ENCODE measurements around the gene SSH3.
A peak's percentile ranks its signal among the peaks of the same experiment; 100 is the strongest.

SSH3 gene

DNA sequence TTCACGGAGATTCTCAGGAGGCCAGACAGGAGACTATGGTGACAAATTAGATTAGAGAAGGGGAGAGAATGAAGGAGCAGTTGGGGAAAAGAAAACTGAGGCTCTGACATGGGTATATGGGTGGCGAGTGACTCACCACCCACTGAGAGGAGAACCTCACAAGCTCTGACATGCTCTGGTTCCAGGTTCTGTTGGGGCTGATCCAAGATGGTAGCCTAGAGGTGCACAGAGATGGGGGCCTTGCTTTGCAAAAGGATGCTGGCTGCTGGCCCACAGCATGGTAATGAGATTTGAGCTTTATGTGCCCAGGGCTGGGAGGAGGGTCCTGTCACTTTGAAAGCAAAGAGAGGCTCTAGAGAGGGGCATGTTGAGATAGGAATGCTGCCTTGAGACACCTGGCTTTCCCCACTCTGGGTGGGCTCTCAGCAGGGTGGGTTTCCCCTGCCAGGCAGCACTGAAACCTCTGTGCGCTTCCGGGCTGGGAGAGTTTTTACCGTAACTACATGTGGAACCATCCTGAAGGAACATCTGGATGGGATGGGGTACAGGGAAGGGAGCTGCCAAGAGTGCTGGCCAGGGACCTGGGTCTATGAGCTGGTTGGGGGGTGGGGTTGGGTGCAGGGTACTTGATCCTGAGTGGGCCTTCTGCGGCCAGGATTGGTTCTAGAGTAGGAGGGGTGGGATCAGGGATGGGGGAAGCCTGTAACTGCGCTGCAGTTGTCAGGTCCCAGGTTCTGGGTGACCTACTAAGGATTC lies 38.3 kb upstream of the SSH3 start:
- TF ChIP-seq, protein P1, sequence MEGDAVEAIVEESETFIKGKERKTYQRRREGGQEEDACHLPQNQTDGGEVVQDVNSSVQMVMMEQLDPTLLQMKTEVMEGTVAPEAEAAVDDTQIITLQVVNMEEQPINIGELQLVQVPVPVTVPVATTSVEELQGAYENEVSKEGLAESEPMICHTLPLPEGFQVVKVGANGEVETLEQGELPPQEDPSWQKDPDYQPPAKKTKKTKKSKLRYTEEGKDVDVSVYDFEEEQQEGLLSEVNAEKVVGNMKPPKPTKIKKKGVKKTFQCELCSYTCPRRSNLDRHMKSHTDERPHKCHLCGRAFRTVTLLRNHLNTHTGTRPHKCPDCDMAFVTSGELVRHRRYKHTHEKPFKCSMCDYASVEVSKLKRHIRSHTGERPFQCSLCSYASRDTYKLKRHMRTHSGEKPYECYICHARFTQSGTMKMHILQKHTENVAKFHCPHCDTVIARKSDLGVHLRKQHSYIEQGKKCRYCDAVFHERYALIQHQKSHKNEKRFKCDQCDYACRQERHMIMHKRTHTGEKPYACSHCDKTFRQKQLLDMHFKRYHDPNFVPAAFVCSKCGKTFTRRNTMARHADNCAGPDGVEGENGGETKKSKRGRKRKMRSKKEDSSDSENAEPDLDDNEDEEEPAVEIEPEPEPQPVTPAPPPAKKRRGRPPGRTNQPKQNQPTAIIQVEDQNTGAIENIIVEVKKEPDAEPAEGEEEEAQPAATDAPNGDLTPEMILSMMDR (IDR thresholded peaks at IDR 0.05; ENCODE audit: low read length, missing control alignments), result no peak
- no peak for DNase-seq (ENCODE audit: low read depth)
- no peak overlapping the region for H3K4me3 ChIP-seq (replicated peaks; ENCODE audit: low read depth, low read length)

DNA sequence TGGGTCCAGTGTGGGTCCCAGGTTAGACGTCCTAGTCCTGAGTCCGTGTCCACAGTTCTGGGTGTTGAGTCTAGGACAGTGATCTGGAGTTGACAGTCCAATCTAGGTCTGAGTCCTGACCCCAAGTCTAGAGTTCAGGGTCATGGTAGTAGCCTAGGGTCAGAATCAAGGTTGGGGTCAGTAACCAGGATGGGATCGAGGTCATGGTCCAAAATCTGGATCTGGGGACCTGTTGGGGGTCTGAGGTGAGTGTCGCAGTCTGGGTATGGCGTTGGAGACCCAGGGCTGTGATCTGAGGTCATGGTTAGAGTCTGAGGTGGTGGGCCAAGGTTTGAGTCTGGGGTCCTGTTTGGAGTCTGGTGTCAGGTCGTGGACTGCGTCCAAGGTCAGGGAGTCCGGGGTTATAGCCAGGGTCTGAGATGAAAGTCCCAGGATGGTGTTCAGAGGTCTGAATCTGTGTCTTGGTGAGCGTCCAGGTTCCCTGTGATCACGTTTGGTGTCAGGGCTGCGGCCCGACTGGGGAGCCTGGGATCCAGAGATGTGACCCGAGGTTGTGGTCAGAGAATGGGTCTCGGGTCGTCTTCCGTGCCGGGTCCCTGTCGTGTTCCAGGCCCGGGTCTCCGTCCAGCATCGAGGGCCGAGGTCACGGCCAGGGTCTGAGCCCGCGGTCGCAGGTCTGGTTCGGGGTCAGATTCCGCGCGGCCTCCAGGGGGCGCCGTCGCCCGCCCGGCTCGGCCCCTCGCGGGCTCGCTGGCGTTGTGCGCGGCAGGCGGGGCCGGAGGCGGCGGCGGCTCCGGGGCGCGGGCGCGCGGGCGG lies 37.5 kb upstream of the SSH3 start:
- peak overlapping the region; percentile 28 for H3K4me3 ChIP-seq (replicated peaks; ENCODE audit: low read depth, low read length)
- DNase-seq (ENCODE audit: low read depth), result peak; percentile 62

DNA sequence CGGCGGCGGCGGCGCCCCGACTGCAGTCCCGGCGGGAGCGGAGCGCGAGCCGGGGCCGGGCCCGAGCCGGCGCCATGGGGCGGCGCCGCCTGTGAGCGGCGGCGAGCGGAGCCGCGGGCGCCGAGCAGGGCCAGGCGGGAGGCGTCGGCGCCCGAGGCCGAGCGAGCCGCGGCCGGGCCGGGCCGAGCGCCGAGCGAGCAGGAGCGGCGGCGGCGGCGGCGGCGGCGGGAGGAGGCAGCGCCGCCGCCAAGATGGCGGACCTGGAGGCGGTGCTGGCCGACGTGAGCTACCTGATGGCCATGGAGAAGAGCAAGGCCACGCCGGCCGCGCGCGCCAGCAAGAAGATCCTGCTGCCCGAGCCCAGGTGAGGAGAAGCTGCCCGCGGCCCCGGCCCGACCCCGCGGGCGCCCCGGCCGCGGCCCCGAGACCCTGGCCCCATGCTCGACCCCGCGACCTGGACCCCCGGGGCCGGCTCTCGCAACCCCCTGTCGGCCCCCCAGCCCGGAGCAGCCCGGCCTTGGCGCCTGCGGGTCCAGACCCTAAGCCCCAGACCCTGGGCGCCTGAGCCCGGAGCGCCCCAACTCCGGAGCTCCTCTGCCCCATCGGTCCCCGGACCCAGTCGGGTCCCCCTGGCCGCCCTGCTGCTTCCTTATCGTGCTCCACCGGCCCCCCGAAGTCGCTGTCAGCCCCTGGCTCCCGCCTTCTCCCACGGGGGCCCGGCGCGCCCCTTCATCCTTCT lies 36.7 kb upstream of the SSH3 start, which contains the start of gene GRK2:
TSS of gene GRK2 (plus strand) at position 25 of the 739 bp plus-strand sequence. CDS start at position 252, 227 bp downstream.
- H3K4me3 ChIP-seq (replicated peaks; ENCODE audit: low read depth, low read length), result peak within 1 kb of the TSS; percentile 80
- peak; percentile 41 for DNase-seq (ENCODE audit: low read depth)
- TF ChIP-seq, protein P1 (IDR thresholded peaks at IDR 0.05; ENCODE audit: low read length, missing control alignments), result no peak

More for the DNA sequence above, 37.5 kb upstream of the SSH3 start:
- TF ChIP-seq, protein P1 (IDR thresholded peaks at IDR 0.05; ENCODE audit: low read length, missing control alignments), result peak; percentile 30

DNA sequence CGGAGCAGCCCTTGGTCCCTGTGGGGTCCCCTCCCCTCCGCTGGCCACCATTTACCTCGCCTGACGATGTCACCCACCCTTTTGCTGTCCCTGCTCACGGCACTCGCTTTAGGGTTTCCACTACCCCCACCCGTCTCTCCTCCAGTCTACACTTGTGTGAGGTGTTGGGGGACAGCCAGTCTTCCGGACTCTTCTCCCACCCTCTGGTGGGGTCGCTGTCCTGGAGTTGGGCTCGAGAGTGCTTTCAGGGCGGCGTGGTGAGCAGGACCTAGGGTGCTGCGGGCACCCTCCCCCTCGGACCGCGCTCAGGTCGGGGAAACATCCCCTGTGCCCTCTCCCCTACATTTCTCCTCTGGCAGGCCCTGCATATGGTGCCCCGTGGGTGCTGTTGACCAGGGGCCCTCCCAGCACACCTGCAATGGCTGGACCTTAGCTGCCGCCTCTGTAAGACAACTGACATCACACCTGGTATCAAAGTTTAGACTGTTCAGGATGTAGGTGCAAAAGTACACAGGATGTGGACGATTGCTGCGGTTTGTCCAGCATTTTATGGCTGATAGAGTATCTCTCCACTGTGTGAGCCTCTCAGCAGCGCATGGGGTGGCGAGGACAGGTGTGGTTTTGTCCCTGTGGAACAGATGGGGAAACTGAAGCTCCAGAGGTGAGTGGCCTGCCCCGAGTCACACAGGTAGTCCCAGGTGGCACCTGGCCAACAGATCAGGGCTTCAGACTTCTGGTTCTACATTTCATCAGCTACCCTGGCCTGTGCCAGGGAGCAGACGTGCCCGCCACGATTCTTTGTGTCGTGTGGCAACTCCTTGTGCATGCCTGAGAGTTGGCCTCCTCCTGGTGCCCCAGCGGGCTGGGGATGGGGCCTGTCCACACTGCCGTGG lies 35.9 kb upstream of the SSH3 start:
- H3K4me3 ChIP-seq (replicated peaks; ENCODE audit: low read depth, low read length), result peak overlapping the region; percentile 80
- DNase-seq (ENCODE audit: low read depth), result no peak
- TF ChIP-seq, protein P1 (IDR thresholded peaks at IDR 0.05; ENCODE audit: low read length, missing control alignments), result no peak

DNA sequence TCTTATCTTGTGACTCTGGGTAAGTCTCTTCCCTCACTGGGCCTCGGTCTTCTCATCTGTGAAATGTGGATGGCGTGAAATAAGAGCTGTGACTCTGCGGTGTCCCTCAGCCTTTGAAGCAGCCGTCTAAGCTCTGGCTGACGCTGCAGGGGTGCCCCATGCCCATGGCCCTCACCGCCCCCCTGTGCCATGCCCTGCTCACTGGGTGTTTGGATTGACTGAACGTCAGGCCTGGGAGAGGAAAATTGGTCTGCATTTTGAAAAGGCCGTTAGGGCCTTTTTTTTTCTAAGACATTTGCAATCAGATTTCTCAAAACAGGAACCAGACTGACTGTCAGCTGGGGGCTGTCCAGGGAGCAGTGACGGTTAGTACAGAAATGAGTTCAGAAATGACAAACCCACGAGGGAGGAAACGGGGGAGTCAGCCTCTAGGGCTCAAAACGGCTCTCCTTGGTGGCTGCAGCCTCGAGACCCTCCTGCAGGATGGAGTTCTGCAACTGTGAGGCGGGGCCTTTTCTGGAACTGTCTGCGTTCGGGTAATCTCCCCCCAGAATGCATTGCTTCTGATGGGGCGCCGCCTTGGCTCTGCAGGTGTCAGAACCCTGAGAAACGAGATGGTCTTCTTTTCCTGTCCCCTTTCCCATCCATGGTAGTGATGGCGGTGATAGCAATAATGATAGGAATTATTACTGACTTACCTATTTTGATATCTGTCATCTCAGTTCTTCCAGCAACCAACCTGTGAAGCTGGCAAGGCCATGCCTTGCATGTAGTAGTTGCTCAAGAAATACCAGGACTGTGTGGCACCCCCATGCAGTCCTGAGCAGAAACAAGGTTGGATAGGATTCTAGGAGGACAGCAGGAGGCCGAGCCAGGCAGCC lies 35.0 kb upstream of the SSH3 start:
- peak overlapping the region; percentile 80 for H3K4me3 ChIP-seq (replicated peaks; ENCODE audit: low read depth, low read length)
- DNase-seq (ENCODE audit: low read depth), result no peak

More for the DNA sequence above, 35.0 kb upstream of the SSH3 start:
- TF ChIP-seq, protein P1 (IDR thresholded peaks at IDR 0.05; ENCODE audit: low read length, missing control alignments), result no peak

Measured in fibroblast of pulmonary artery (primary cell).